Body of pancreas (tissue), 4 donors: ENCODE data around the gene ZFHX3.

ENCODE experiments used
- POLR2A ChIP-seq, 3 donors: fragments of 450-650 bp; IDR thresholded peaks; one replicate each; pipeline ENCODE4 v1.6.1; 2016; ENCODE audit warnings: antibody characterized with exemption in 3 of 3, mild to moderate bottlenecking in 2 of 3
- TF ChIP-seq, protein P1 (sequence below), 7 experiments: fragments of 450-650 bp in 4 of 7; fragments of 200-600 bp in 3 of 7; sonication (generic) in 3 of 7; IDR thresholded peaks; one replicate each; pipeline ENCODE4 v1.5.1; 2016 to 2019; ENCODE audit warnings: antibody characterized with exemption in 7 of 7

DNA sequence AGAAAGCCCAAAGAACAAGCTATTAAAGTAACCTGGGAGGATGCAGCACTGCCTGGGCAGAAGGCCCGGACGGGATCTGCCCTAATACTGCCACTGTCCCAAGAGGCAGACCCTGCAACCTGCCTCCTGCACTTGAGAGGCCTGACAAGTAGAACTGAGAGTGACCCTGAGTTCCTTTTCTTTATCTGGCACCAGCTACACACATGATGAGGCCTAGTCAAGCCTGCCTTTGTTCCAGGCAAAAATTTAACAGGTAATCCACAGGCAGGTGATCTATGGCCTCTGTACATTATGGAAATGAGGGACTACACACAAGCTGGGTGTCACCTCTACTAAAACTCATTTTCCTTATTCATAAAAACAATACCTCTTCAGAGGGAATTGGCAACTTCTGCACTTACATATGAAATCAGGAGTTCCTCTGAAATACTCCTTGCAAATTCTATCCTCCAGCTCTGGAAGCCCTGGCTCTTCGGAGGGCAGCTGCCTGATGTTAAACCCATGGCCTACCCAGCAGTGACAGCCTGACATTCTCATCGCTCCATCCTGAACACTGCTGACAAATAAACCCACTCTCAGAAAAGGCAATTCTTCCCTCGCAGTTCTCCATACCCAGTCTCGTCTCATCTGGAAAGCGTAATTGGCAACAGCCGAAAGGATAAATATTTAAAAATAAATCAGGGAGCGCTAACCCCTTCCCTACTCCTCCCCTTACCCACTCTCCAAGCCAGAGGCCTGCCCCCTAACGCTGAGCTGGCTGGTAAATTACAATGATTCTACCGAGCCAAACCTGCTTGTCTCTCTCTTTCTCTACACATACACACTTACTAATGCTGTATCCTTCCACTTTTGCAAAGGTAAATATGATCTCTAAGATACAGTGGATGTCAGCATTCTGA, 2.5 kb upstream of the ZFHX3 start:
- TF ChIP-seq, protein P1, sequence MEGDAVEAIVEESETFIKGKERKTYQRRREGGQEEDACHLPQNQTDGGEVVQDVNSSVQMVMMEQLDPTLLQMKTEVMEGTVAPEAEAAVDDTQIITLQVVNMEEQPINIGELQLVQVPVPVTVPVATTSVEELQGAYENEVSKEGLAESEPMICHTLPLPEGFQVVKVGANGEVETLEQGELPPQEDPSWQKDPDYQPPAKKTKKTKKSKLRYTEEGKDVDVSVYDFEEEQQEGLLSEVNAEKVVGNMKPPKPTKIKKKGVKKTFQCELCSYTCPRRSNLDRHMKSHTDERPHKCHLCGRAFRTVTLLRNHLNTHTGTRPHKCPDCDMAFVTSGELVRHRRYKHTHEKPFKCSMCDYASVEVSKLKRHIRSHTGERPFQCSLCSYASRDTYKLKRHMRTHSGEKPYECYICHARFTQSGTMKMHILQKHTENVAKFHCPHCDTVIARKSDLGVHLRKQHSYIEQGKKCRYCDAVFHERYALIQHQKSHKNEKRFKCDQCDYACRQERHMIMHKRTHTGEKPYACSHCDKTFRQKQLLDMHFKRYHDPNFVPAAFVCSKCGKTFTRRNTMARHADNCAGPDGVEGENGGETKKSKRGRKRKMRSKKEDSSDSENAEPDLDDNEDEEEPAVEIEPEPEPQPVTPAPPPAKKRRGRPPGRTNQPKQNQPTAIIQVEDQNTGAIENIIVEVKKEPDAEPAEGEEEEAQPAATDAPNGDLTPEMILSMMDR (IDR thresholded peaks at IDR 0.05): no peak
- no peak for TF ChIP-seq POLR2A (IDR thresholded peaks at IDR 0.05)
